HepG2 (cell line): ENCODE measurements around the gene CUL4A. TPM values are rescaled to one million over a fixed set of nuclear protein-coding genes. Genes with fewer than 3 reads are reported as not detected.

ENCODE experiments used
- ATAC-seq: fragments of 200-7000 bp; cut with Tn5 transposase; 3 replicates; pipeline ENCODE4 v1.9.1; 2020; ENCODE audit warnings: mild to moderate bottlenecking, moderate library complexity
- BruUV-seq: library from RNA; stranded (reverse); fragments of 400-500 nt; replicated peaks from 2 replicates; lab custom pipeline; 2021; lab: Mats Ljungman, UMichigan
- CTCF ChIA-PET: fragments of 300-600 bp; formaldehyde crosslinking; extraction: SDS; loops from one replicate; lab custom pipeline; 2021; ENCODE audit warnings: low total read pairs, inconsistent platforms, low intra/inter-chr PET ratio; lab: Yijun Ruan, JAX
- POLR2A ChIA-PET: fragments of 350-600 bp; sonication (Branson Sonifier 250); formaldehyde crosslinking; loops from one replicate; lab custom pipeline; 2020; ENCODE audit warnings: antibody characterized with exemption, inconsistent platforms; lab: Yijun Ruan, JAX
- DNase-seq: peaks from one replicate; pipeline ENCODE4 v3.0.0-alpha.2; 2015; ENCODE audit warnings: low spot score
- FAIRE-seq: peaks from 3 replicates; lab custom pipeline; 2011; peaks lifted over from hg19 to GRCh38; lab: Jason Lieb, UNC
- H2AFZ ChIP-seq: one replicate; pipeline ENCODE4 v1.6.1; 2011; ENCODE audit warnings: low read length, inconsistent platforms
- H3K27ac ChIP-seq: fragments of 300-600 bp; 3 replicates; pipeline ENCODE4 v1.8.0; 2011; ENCODE audit warnings: mixed run types, mild to moderate bottlenecking, mixed read lengths, low read length, inconsistent platforms; ENCODE audit not compliant: insufficient read depth; ENCODE audit errors: extremely low read length
- H3K27me3 ChIP-seq, 2 experiments: fragments of 200-600 bp in 1 of 2; 2 replicates in 1 of 2; 3 replicates in 1 of 2; pipeline versions ENCODE4 v1.6.0 to v1.8.0; 2011; ENCODE audit warnings: low read length in 2 of 2, mild to moderate bottlenecking in 2 of 2, moderate library complexity in 2 of 2, inconsistent platforms in 1 of 2; ENCODE audit not compliant: insufficient read depth in 2 of 2, control insufficient read depth in 1 of 2
- H3K36me3 ChIP-seq, 2 experiments: fragments of 200-600 bp in 1 of 2; replicated peaks in 1 of 2; 2 replicates in 1 of 2; 3 replicates in 1 of 2; pipeline versions ENCODE4 v1.5.1 to v1.8.0; 2011; ENCODE audit warnings: low read length in 2 of 2, inconsistent platforms in 1 of 2; ENCODE audit not compliant: insufficient read depth in 2 of 2, control insufficient read depth in 1 of 2
- H3K4me1 ChIP-seq: 2 replicates; pipeline ENCODE4 v1.5.1; 2012; ENCODE audit warnings: low read length, inconsistent platforms; ENCODE audit not compliant: insufficient read depth
- H3K4me2 ChIP-seq: 2 replicates; pipeline ENCODE4 v1.6.0; 2011; ENCODE audit warnings: low read depth, low read length, inconsistent platforms
- H3K4me3 ChIP-seq, 3 experiments: fragments of 200-600 bp in 1 of 3; sonication (generic), shearing (Covaris generic) in 1 of 3; replicated peaks in 1 of 3; 2 replicates each; pipeline ENCODE4 v1.5.1; 2011 to 2016; ENCODE audit warnings: low read length in 3 of 3, inconsistent platforms in 2 of 3, low read depth in 2 of 3, mild to moderate bottlenecking in 2 of 3, control low read depth in 1 of 3, mixed read lengths in 1 of 3; ENCODE audit not compliant: insufficient read depth in 1 of 3
- H3K79me2 ChIP-seq: one replicate; pipeline ENCODE4 v1.6.1; 2011; ENCODE audit warnings: low read length, inconsistent platforms; ENCODE audit not compliant: insufficient read depth
- H3K9ac ChIP-seq: 2 replicates; pipeline ENCODE4 v1.6.0; 2011; ENCODE audit warnings: mild to moderate bottlenecking, low read depth, low read length, inconsistent platforms; ENCODE audit not compliant: insufficient read depth
- H3K9me3 ChIP-seq: 2 replicates; pipeline ENCODE4 v1.5.1; 2012; ENCODE audit warnings: mild to moderate bottlenecking, low read length
- H4K20me1 ChIP-seq: 2 replicates; pipeline ENCODE4 v1.6.0; 2011; ENCODE audit warnings: inconsistent platforms, mild to moderate bottlenecking, low read length, moderate library complexity; ENCODE audit not compliant: insufficient read depth
- ASH2L ChIP-seq: fragments of 300-600, 200-600 bp; sonication (generic); IDR thresholded peaks from 2 replicates; pipeline ENCODE4 v1.7.0; 2017; ENCODE audit warnings: low read depth, mild to moderate bottlenecking, moderate library complexity, mixed read lengths, low read length; ENCODE audit not compliant: insufficient read length
- ATF3 ChIP-seq: sonication (generic); formaldehyde crosslinking; IDR thresholded peaks from 2 replicates; pipeline ENCODE4 v1.4.0; 2020; ENCODE audit warnings: missing genetic modification reagents
- HMGXB4 ChIP-seq, 2 experiments: sonication (generic) in 1 of 2; formaldehyde crosslinking in 1 of 2; IDR thresholded peaks; 2 replicates each; pipeline versions ENCODE4 v1.4.0 to v1.6.1; 2018 to 2020; ENCODE audit warnings: missing genetic modification reagents in 2 of 2, borderline replicate concordance in 1 of 2, low read depth in 1 of 2, mild to moderate bottlenecking in 1 of 2, missing biosample characterization in 1 of 2
- KDM1A ChIP-seq: IDR thresholded peaks from 2 replicates; pipeline ENCODE4 v1.6.1; 2016; ENCODE audit warnings: missing compliant biosample characterization
- NR2F6 ChIP-seq, 2 experiments: IDR thresholded peaks; 2 replicates each; pipeline ENCODE4 v1.6.1; 2016; ENCODE audit warnings: antibody characterized with exemption in 1 of 2, mild to moderate bottlenecking in 1 of 2
- SALL2 ChIP-seq: sonication (generic); formaldehyde crosslinking; IDR thresholded peaks from 2 replicates; pipeline ENCODE4 v1.8.1; 2023; ENCODE audit warnings: mild to moderate bottlenecking, missing genetic modification reagents, inconsistent platforms
- ZBTB21 ChIP-seq: sonication (generic); formaldehyde crosslinking; IDR thresholded peaks from 2 replicates; pipeline ENCODE4 v1.4.0; 2020; ENCODE audit warnings: missing genetic modification reagents
- ZNF205 ChIP-seq: IDR thresholded peaks from 2 replicates; pipeline ENCODE4 v1.6.1; 2018; ENCODE audit warnings: missing biosample characterization, missing genetic modification reagents
- ZNF296 ChIP-seq: sonication (generic); formaldehyde crosslinking; conservative IDR thresholded peaks from 2 replicates; pipeline ENCODE4 v1.5.0; 2020; ENCODE audit warnings: mild to moderate bottlenecking, missing genetic modification reagents
- WGBS: methylation state at CpG from one replicate; pipeline ENCODE4 v1.1.6; 2017; ENCODE audit warnings: low lambda C conversion rate; 5-methylcytosine and 5-hydroxymethylcytosine counted together
- in situ Hi-C: cut with HindIII; loops from 2 replicates; pipeline ENCODE4 v1.10.0; 2017; ENCODE audit warnings: low pct_unique_long_range_greater_than_20kb; ENCODE audit not compliant: extremely low pct_ligation_motif_present
- intact Hi-C: fragments of 100-400 bp; cut with micrococcal nuclease; formaldehyde crosslinking; loops from one replicate; pipeline ENCODE4 v1.10.0; 2022; ENCODE audit not compliant: unreplicated experiment
- polyA plus RNA-seq, 8 experiments: library from polyadenylated mRNA; depleted of rRNA in 3 of 8; stranded (reverse) in 7 of 8; unstranded in 1 of 8; fragments of >200 nt; fragmentation: Illumina TruSeq in 4 of 8; extraction: Trizol in 4 of 8; gene quantifications; 2 replicates each; pipeline versions ENCODE4 v1.2.1 to v1.2.3, GENCODE V29; 2011 to 2016; ENCODE audit warnings: low read depth in 4 of 8, missing spikeins in 1 of 8, mixed read lengths in 1 of 8; ENCODE audit not compliant: insufficient read depth in 1 of 8
- total RNA-seq, 5 experiments: library from RNA; depleted of rRNA; stranded (reverse); fragments of >200 nt; fragmentation: Illumina TruSeq; extraction: Trizol; gene quantifications; 2 replicates each; pipeline ENCODE4 v1.2.3, GENCODE V29; 2016; ENCODE audit warnings: low read depth in 1 of 5
- TF ChIP-seq, protein P1 (sequence below): sonication (generic); formaldehyde crosslinking; IDR thresholded peaks from 2 replicates; pipeline ENCODE4 v1.8.0; 2022; ENCODE audit warnings: mild to moderate bottlenecking, missing genetic modification reagents, borderline replicate concordance

CUL4A gene
- total and polyA plus RNA-seq, 2 of the 13 experiments (the other 11 are each of a cell fraction or from before 2014, with no cell fraction given): 51.2 to 75.3 TPM

DNA sequence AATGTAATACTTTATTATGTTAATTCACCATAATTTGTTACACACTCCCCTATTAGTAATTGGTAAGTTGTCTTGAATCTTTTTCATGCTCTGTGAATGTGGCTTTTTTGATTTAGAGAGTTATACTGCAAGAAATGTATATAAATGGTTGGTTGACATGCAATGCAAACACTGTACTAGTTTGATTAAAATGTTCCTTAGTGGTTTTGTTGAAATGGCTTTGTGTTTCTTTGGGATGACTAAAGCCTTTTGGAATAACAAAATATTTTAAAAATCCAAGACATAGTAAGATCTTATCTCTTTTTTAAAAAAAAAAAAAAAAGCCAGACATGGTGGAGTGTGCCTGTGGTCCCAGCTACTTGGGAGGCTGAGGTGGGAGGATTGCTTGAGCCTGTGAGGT, 98.1 kb downstream of the CUL4A start:
- TF ChIP-seq KDM1A (no peak), ATF3 (CRISPR knock-in tag) (no peak), ZBTB21 (CRISPR knock-in tag) (no peak), SALL2 (CRISPR knock-in tag) (no peak), ZNF296 (CRISPR knock-in tag) (no peak), HMGXB4 (CRISPR knock-in tag; IDR thresholded peaks at IDR 0.05; ENCODE audit: borderline replicate concordance in 1 of 2, low read depth in 1 of 2) (no peak), ZNF205 (no peak)
- intact Hi-C loops: no loop called here
- in situ Hi-C loops: no loop called here
- Histone ChIP-seq H3K4me2 (no peak overlapping the region), H3K9me3 (no peaks in the 10 kb centered on the region), H3K79me2 (peaks cover 46% of the 10 kb centered on the region), H4K20me1 (peaks cover 3% of the 10 kb centered on the region; the same call in 1 of the 2 replicates), H3K36me3 (peaks cover 12 to 38% of the 10 kb centered on the region in 2 experiments; a peak in 4 of 5 replicates), H3K4me3 (no peak overlapping the region), H3K27ac (no peak overlapping the region), H3K27me3 (no peaks in the 10 kb centered on the region), H2AFZ (no peak overlapping the region), H3K9ac (no peak overlapping the region), H3K4me1 (peaks cover 7% of the 10 kb centered on the region)
- ATAC-seq: no peak
- FAIRE-seq: no peak
- DNase-seq: no peak
- POLR2A ChIA-PET: no interaction called here
- CTCF ChIA-PET: no interaction called here
- no TSS peak for BruUV-seq

DNA sequence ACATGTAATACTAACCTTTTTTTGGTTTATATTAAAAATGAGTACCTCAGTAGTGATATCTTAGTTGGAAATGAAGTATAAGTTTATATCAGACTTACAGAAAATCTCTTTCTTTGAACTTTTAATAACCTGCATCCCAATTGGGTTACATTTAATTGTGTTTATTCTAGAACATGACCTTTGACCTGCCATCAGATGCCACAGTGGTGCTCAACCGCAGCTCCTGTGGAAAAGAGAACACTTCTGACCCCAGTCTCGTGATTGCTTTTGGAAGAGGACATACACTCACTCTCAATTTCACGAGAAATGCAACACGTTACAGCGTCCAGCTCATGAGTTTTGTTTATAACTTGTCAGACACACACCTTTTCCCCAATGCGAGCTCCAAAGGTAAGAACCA, 100.1 kb downstream of the CUL4A start:
- POLR2A ChIA-PET: no interaction called here
- Histone ChIP-seq H3K36me3 (peaks cover 8 to 35% of the 10 kb centered on the region in 2 experiments; a peak in 4 of 5 replicates), H3K79me2 (peaks cover 32% of the 10 kb centered on the region), H4K20me1 (no peaks in the 10 kb centered on the region), H3K9me3 (no peaks in the 10 kb centered on the region), H3K4me2 (no peak overlapping the region), H3K9ac (no peak overlapping the region), H3K4me3 (no peak overlapping the region), H2AFZ (no peak overlapping the region), H3K4me1 (peaks cover 7% of the 10 kb centered on the region), H3K27me3 (no peaks in the 10 kb centered on the region), H3K27ac (no peak overlapping the region)
- 85% methylated on average over 6 of the region's 6 CpGs for WGBS
- in situ Hi-C loops: no loop called here
- intact Hi-C loops: no loop called here
- ATAC-seq: no peak
- no peak for FAIRE-seq
- no peak for DNase-seq
- CTCF ChIA-PET: no interaction called here
- TF ChIP-seq NR2F6 (IDR thresholded peaks at IDR 0.05): peak; percentile 62
- no peak for TF ChIP-seq NR2F6 (CRISPR knock-in tag; IDR thresholded peaks at IDR 0.05)
- TF ChIP-seq, protein P1, sequence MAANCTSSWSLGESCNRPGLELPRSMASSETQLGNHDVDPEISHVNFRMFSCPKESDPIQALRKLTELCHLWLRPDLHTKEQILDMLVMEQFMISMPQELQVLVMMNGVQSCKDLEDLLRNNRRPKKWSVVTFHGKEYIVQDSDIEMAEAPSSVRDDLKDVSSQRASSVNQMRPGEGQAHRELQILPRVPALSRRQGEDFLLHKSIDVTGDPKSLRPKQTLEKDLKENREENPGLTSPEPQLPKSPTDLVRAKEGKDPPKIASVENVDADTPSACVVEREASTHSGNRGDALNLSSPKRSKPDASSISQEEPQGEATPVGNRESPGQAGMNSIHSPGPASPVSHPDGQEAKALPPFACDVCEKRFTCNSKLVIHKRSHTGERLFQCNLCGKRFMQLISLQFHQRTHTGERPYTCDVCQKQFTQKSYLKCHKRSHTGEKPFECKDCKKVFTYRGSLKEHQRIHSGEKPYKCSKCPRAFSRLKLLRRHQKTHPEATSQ (CRISPR knock-in tag): no peak
- TF ChIP-seq ASH2L: no peak
- no TSS peak for BruUV-seq
